ENCODE measurements around the gene LRRC15. TPM values are rescaled to one million over a fixed set of nuclear protein-coding genes. Genes with fewer than 3 reads are reported as not detected.
A peak's percentile ranks its signal among the peaks of the same experiment; 100 is the strongest.

LRRC15 gene
- total RNA-seq, 1 donor from 2014 or later = not detected

- intact Hi-C loops (cut with DNase I) = no loop called here
- Histone ChIP-seq H3K27ac (no peak overlapping the region), H3K36me3 (no peaks in the 10 kb centered on the region), H3K9me3 (no peaks in the 10 kb centered on the region), H3K27me3 (peaks cover 8% of the 10 kb centered on the region), H3K4me1 (peaks cover 0 to 9% of the 10 kb centered on the region in 2 donors), H3K4me3 (peak overlapping the region; percentile 26 to 53)
- no peak for DNase-seq (ENCODE audit: low spot score in 2 of 2)
- TF ChIP-seq CTCF (IDR thresholded peaks at IDR 0.05) = no peak
Observed at GRCh38 chr3:194396859-194397756, 27.6 kb upstream of the LRRC15 start.

- no peak for TF ChIP-seq CTCF (IDR thresholded peaks at IDR 0.05)
- H3K27ac ChIP-seq = no peak overlapping the region
Observed at GRCh38 chr3:194396539-194396858, 27.0 kb upstream of the LRRC15 start.

GRCh38 chr3:194395778-194396538 is 26.4 kb upstream of the LRRC15 start:
- H3K4me3 ChIP-seq = no peak overlapping the region
- no peak for DNase-seq (ENCODE audit: low spot score in 2 of 2)
- intact Hi-C loops (cut with DNase I) = no loop called here

More at GRCh38 chr3:194396539-194396858, 27.0 kb upstream of the LRRC15 start:
- H3K9me3 ChIP-seq = no peaks in the 10 kb centered on the region
- peaks cover 0 to 9% of the 10 kb centered on the region in 2 donors for H3K4me1 ChIP-seq
- H3K36me3 ChIP-seq = no peaks in the 10 kb centered on the region
- peaks cover 8% of the 10 kb centered on the region for H3K27me3 ChIP-seq
- no peak for DNase-seq (ENCODE audit: low spot score in 2 of 2)
- intact Hi-C loops (cut with DNase I) = no loop called here
- H3K4me3 ChIP-seq = peak overlapping the region in 1 of 2 donors; percentile 53

GRCh38 chr3:194395212-194395611 is 25.7 kb upstream of the LRRC15 start:
- no peaks in the 10 kb centered on the region for H3K36me3 ChIP-seq
- DNase-seq (ENCODE audit: low spot score in 2 of 2) = no peak
- no peak overlapping the region for H3K27ac ChIP-seq
- intact Hi-C loops (cut with DNase I) = no loop called here
- H3K4me3 ChIP-seq = no peak overlapping the region
- H3K9me3 ChIP-seq = no peaks in the 10 kb centered on the region
- H3K27me3 ChIP-seq = peaks cover 8% of the 10 kb centered on the region
- no peak for TF ChIP-seq CTCF (IDR thresholded peaks at IDR 0.05)
- peaks cover 0 to 9% of the 10 kb centered on the region in 2 donors for H3K4me1 ChIP-seq

More at GRCh38 chr3:194395778-194396538, 26.4 kb upstream of the LRRC15 start:
- TF ChIP-seq CTCF (IDR thresholded peaks at IDR 0.05) = no peak
- H3K4me1 ChIP-seq = peaks cover 0 to 9% of the 10 kb centered on the region in 2 donors
- H3K36me3 ChIP-seq = no peaks in the 10 kb centered on the region
- H3K27me3 ChIP-seq = peaks cover 8% of the 10 kb centered on the region
- no peak overlapping the region for H3K27ac ChIP-seq
- H3K9me3 ChIP-seq = no peaks in the 10 kb centered on the region

GRCh38 chr3:194392576-194392975 is 23.0 kb upstream of the LRRC15 start:
- TF ChIP-seq CTCF (IDR thresholded peaks at IDR 0.05) = no peak
- intact Hi-C loops (cut with DNase I) = no loop called here
- Histone ChIP-seq H3K4me1 (peaks cover 0 to 7% of the 10 kb centered on the region in 2 donors), H3K9me3 (no peaks in the 10 kb centered on the region), H3K36me3 (no peaks in the 10 kb centered on the region), H3K4me3 (no peak overlapping the region), H3K27me3 (peaks cover 8% of the 10 kb centered on the region), H3K27ac (no peak overlapping the region)
- peak in 1 of 2 donors; percentile 41 for DNase-seq (ENCODE audit: low spot score in 2 of 2)

Measured in ascending aorta (tissue), 2 donors.